Measurements from ENCODE around the gene ABCC12.
"Not testable (repeated sequence)": the region's sequence is repeated elsewhere in the genome, so short reads cannot be mapped to it uniquely, and the experiment has no call there.

Gene ABCC12

GRCh38 chr16:48172682-48173081 lies 16.9 kb upstream of the ABCC12 start:
- Histone ChIP-seq H2AK5ac (ENCODE audit: low read length) (no peak overlapping the region), H2BK15ac (replicated peaks; ENCODE audit: low read depth) (no peak overlapping the region), H2BK5ac (ENCODE audit: low read length) (no peak overlapping the region), H2BK120ac (ENCODE audit: low read depth, low read length) (no peak overlapping the region), H3K23ac (ENCODE audit: low read length) (no peak overlapping the region), H3K4me2 (ENCODE audit: low read length) (no peak overlapping the region), H3K36me3 (ENCODE audit: control insufficient read depth, insufficient read depth, low read length) (no peaks in the 10 kb centered on the region), H3K79me1 (ENCODE audit: low read length) (no peaks in the 10 kb centered on the region), H3K4ac (ENCODE audit: low read depth, low read length) (no peak overlapping the region), H3K79me2 (ENCODE audit: control insufficient read depth, insufficient read depth, low read length) (no peaks in the 10 kb centered on the region), H3K18ac (ENCODE audit: low read length) (no peak overlapping the region), H4K8ac (ENCODE audit: low read depth, low read length) (no peak overlapping the region), H4K5ac (ENCODE audit: low read length) (no peak overlapping the region), H3K9ac (ENCODE audit: low read length) (no peak overlapping the region), H3K56ac (ENCODE audit: low read length) (no peak overlapping the region), H3K4me3 (ENCODE audit: low read length) (no peak overlapping the region), H3K27me3 (ENCODE audit: insufficient read depth, low read length, poor library complexity) (no peaks in the 10 kb centered on the region), H3K4me1 (ENCODE audit: control insufficient read depth, low read depth, low read length) (no peaks in the 10 kb centered on the region), H3K27ac (ENCODE audit: low read depth, low read length) (no peak overlapping the region)
- no peak for DNase-seq
- no CpG with 5 or more reads among the region's 1 CpG for WGBS (ENCODE audit: extremely low coverage, insufficient coverage, low lambda C conversion rate)

- no peak overlapping the region for H2BK5ac ChIP-seq (ENCODE audit: low read length)
- no peak overlapping the region for H3K4ac ChIP-seq (ENCODE audit: low read depth, low read length)
- no peak overlapping the region for H3K9ac ChIP-seq (ENCODE audit: low read length)
- H3K79me2 ChIP-seq (ENCODE audit: control insufficient read depth, insufficient read depth, low read length) = no peaks in the 10 kb centered on the region
- H2AK5ac ChIP-seq (ENCODE audit: low read length) = no peak overlapping the region
- no peak overlapping the region for H3K4me2 ChIP-seq (ENCODE audit: low read length)
- H4K8ac ChIP-seq (ENCODE audit: low read depth, low read length) = no peak overlapping the region
- no peak overlapping the region for H3K23ac ChIP-seq (ENCODE audit: low read length)
- H3K79me1 ChIP-seq (ENCODE audit: low read length) = no peaks in the 10 kb centered on the region
- WGBS (ENCODE audit: extremely low coverage, insufficient coverage, low lambda C conversion rate) = no CpG with 5 or more reads among the region's 8 CpGs
- no peak overlapping the region for H3K56ac ChIP-seq (ENCODE audit: low read length)
- no peak overlapping the region for H4K5ac ChIP-seq (ENCODE audit: low read length)
- H3K36me3 ChIP-seq (ENCODE audit: control insufficient read depth, insufficient read depth, low read length) = no peaks in the 10 kb centered on the region
- H3K18ac ChIP-seq (ENCODE audit: low read length) = no peak overlapping the region
- H2BK15ac ChIP-seq (replicated peaks; ENCODE audit: low read depth) = no peak overlapping the region
- H3K4me1 ChIP-seq (ENCODE audit: control insufficient read depth, low read depth, low read length) = no peaks in the 10 kb centered on the region
- no peak for DNase-seq
- H3K27me3 ChIP-seq (ENCODE audit: insufficient read depth, low read length, poor library complexity) = no peaks in the 10 kb centered on the region
- no peak overlapping the region for H3K27ac ChIP-seq (ENCODE audit: low read depth, low read length)
- no peak overlapping the region for H2BK120ac ChIP-seq (ENCODE audit: low read depth, low read length)
- no peak overlapping the region for H3K4me3 ChIP-seq (ENCODE audit: low read length)
Observed at GRCh38 chr16:48169896-48170295, 14.1 kb upstream of the ABCC12 start.

- Histone ChIP-seq H2BK5ac (ENCODE audit: low read length) (no peak overlapping the region), H3K79me2 (ENCODE audit: control insufficient read depth, insufficient read depth, low read length) (no peaks in the 10 kb centered on the region), H3K4me3 (ENCODE audit: low read length) (no peak overlapping the region), H3K79me1 (ENCODE audit: low read length) (no peaks in the 10 kb centered on the region), H3K23ac (ENCODE audit: low read length) (no peak overlapping the region), H3K27ac (ENCODE audit: low read depth, low read length) (no peak overlapping the region), H3K4me2 (ENCODE audit: low read length) (no peak overlapping the region), H3K9ac (ENCODE audit: low read length) (no peak overlapping the region), H2AK5ac (ENCODE audit: low read length) (no peak overlapping the region), H3K56ac (ENCODE audit: low read length) (no peak overlapping the region), H2BK120ac (ENCODE audit: low read depth, low read length) (no peak overlapping the region), H4K8ac (ENCODE audit: low read depth, low read length) (no peak overlapping the region), H3K27me3 (ENCODE audit: insufficient read depth, low read length, poor library complexity) (no peaks in the 10 kb centered on the region), H3K4me1 (ENCODE audit: control insufficient read depth, low read depth, low read length) (no peaks in the 10 kb centered on the region), H4K5ac (ENCODE audit: low read length) (no peak overlapping the region), H3K4ac (ENCODE audit: low read depth, low read length) (no peak overlapping the region), H2BK15ac (replicated peaks; ENCODE audit: low read depth) (no peak overlapping the region), H3K36me3 (ENCODE audit: control insufficient read depth, insufficient read depth, low read length) (no peaks in the 10 kb centered on the region), H3K18ac (ENCODE audit: low read length) (no peak overlapping the region)
- no peak for DNase-seq
- WGBS (ENCODE audit: extremely low coverage, insufficient coverage, low lambda C conversion rate) = no CpG with 5 or more reads among the region's 1 CpG
Observed at GRCh38 chr16:48168075-48168474, 12.3 kb upstream of the ABCC12 start.

- H3K9ac ChIP-seq (ENCODE audit: low read length); H3K18ac ChIP-seq (ENCODE audit: low read length); H4K5ac ChIP-seq (ENCODE audit: low read length); H2BK120ac ChIP-seq (ENCODE audit: low read depth, low read length); H2BK5ac ChIP-seq (ENCODE audit: low read length); H3K79me2 ChIP-seq (ENCODE audit: control insufficient read depth, insufficient read depth, low read length); H3K79me1 ChIP-seq (ENCODE audit: low read length); H4K8ac ChIP-seq (ENCODE audit: low read depth, low read length); H2BK15ac ChIP-seq (replicated peaks; ENCODE audit: low read depth); H3K4me3 ChIP-seq (ENCODE audit: low read length); DNase-seq; H3K4ac ChIP-seq (ENCODE audit: low read depth, low read length); H3K56ac ChIP-seq (ENCODE audit: low read length); H3K4me1 ChIP-seq (ENCODE audit: control insufficient read depth, low read depth, low read length); H3K27ac ChIP-seq (ENCODE audit: low read depth, low read length); H3K4me2 ChIP-seq (ENCODE audit: low read length); H3K27me3 ChIP-seq (ENCODE audit: insufficient read depth, low read length, poor library complexity); H2AK5ac ChIP-seq (ENCODE audit: low read length); H3K23ac ChIP-seq (ENCODE audit: low read length); H3K36me3 ChIP-seq (ENCODE audit: control insufficient read depth, insufficient read depth, low read length): not testable (repeated sequence)
- WGBS (ENCODE audit: extremely low coverage, insufficient coverage, low lambda C conversion rate) = no CpG with 5 or more reads among the region's 5 CpGs
Observed at GRCh38 chr16:48166617-48167016, 10.8 kb upstream of the ABCC12 start.

GRCh38 chr16:48165961-48166578 lies 10.3 kb upstream of the ABCC12 start:
- peak; percentile 46 for DNase-seq
- no peaks in the 10 kb centered on the region for H3K4me1 ChIP-seq (ENCODE audit: control insufficient read depth, low read depth, low read length)
- no peak overlapping the region for H3K9ac ChIP-seq (ENCODE audit: low read length)
- no peak overlapping the region for H2AK5ac ChIP-seq (ENCODE audit: low read length)
- H3K4me3 ChIP-seq (ENCODE audit: low read length) = no peak overlapping the region
- no peaks in the 10 kb centered on the region for H3K79me1 ChIP-seq (ENCODE audit: low read length)
- H3K23ac ChIP-seq (ENCODE audit: low read length) = no peak overlapping the region
- H3K27ac ChIP-seq (ENCODE audit: low read depth, low read length) = no peak overlapping the region
- no peak overlapping the region for H3K4me2 ChIP-seq (ENCODE audit: low read length)
- no peak overlapping the region for H4K8ac ChIP-seq (ENCODE audit: low read depth, low read length)
- no peak overlapping the region for H2BK15ac ChIP-seq (replicated peaks; ENCODE audit: low read depth)
- H3K4ac ChIP-seq (ENCODE audit: low read depth, low read length) = no peak overlapping the region
- WGBS (ENCODE audit: extremely low coverage, insufficient coverage, low lambda C conversion rate) = no CpG with 5 or more reads among the region's 4 CpGs
- no peak overlapping the region for H3K56ac ChIP-seq (ENCODE audit: low read length)
- H3K18ac ChIP-seq (ENCODE audit: low read length) = no peak overlapping the region
- H3K36me3 ChIP-seq (ENCODE audit: control insufficient read depth, insufficient read depth, low read length) = no peaks in the 10 kb centered on the region
- H4K5ac ChIP-seq (ENCODE audit: low read length) = no peak overlapping the region
- H3K27me3 ChIP-seq (ENCODE audit: insufficient read depth, low read length, poor library complexity) = no peaks in the 10 kb centered on the region
- H2BK120ac ChIP-seq (ENCODE audit: low read depth, low read length) = no peak overlapping the region
- H2BK5ac ChIP-seq (ENCODE audit: low read length) = no peak overlapping the region
- H3K79me2 ChIP-seq (ENCODE audit: control insufficient read depth, insufficient read depth, low read length) = no peaks in the 10 kb centered on the region

All from mesendoderm (in vitro differentiated cells).